SK-N-SH (cell line): ENCODE results near the gene ATP6V1G1. TPM values are rescaled to one million over a fixed set of nuclear protein-coding genes. Genes with fewer than 3 reads are reported as not detected.

Experiments
- CTCF ChIA-PET: fragments of 300-600, 350-600 bp; formaldehyde crosslinking; extraction: SDS; loops from one replicate; lab custom pipeline; 2021; lab: Yijun Ruan, JAX
- POLR2A ChIA-PET: fragments of 350-600 bp; sonication (Branson Sonifier 250); formaldehyde crosslinking; extraction: SDS; loops from one replicate; lab custom pipeline; 2020; ENCODE audit warnings: antibody characterized with exemption, inconsistent platforms; lab: Yijun Ruan, JAX
- DNase-seq: peaks from one replicate; pipeline ENCODE4 v3.0.0; 2012
- H2AFZ ChIP-seq: fragments of 200-600 bp; sonication (generic); 2 replicates; pipeline ENCODE4 v1.8.1; 2016; ENCODE audit warnings: antibody characterized with exemption, mild to moderate bottlenecking, low read depth
- H3F3A ChIP-seq: fragments of 200-600 bp; sonication (generic); replicated peaks from 2 replicates; pipeline ENCODE3; 2016; ENCODE audit warnings: antibody characterized with exemption, mild to moderate bottlenecking; ENCODE audit not compliant: insufficient read depth
- H3K27ac ChIP-seq, 2 experiments: fragments of 200-500 bp in 1 of 2; fragments of 200-600 bp in 1 of 2; sonication (Bioruptor generic) in 1 of 2; sonication (generic), shearing (Covaris generic) in 1 of 2; 2 replicates each; pipeline versions ENCODE4 v1.5.1 to v1.6.1; 2014 to 2016; ENCODE audit warnings: low read depth in 2 of 2, inconsistent platforms in 1 of 2, low read length in 1 of 2, mild to moderate bottlenecking in 1 of 2, mixed read lengths in 1 of 2
- H3K27me3 ChIP-seq: fragments of 200-600 bp; sonication (generic), shearing (Covaris generic); 2 replicates; pipeline ENCODE4 v1.6.1; 2016; ENCODE audit warnings: mixed run types; ENCODE audit not compliant: insufficient read depth
- H3K36me3 ChIP-seq, 2 experiments: fragments of 200-500 bp in 1 of 2; fragments of 200-600 bp in 1 of 2; sonication (Bioruptor generic) in 1 of 2; sonication (generic) in 1 of 2; replicated peaks in 1 of 2; 2 replicates each; pipeline versions ENCODE3 to v1.5.1; 2014 to 2016; ENCODE audit warnings: low read length in 1 of 2, mild to moderate bottlenecking in 1 of 2; ENCODE audit not compliant: insufficient read depth in 2 of 2, control insufficient read depth in 1 of 2
- H3K4me1 ChIP-seq, 2 experiments: fragments of 200-500 bp in 1 of 2; fragments of 200-600 bp in 1 of 2; sonication (Bioruptor generic) in 1 of 2; sonication (generic), shearing (Covaris generic) in 1 of 2; 2 replicates each; pipeline versions ENCODE4 v1.5.1 to v1.6.1; 2014 to 2016; ENCODE audit warnings: low read depth in 1 of 2, low read length in 1 of 2, mixed run types in 1 of 2; ENCODE audit not compliant: insufficient read depth in 2 of 2, control insufficient read depth in 1 of 2
- H3K4me2 ChIP-seq: fragments of 200-600 bp; sonication (generic), shearing (Covaris generic); 2 replicates; pipeline ENCODE4 v1.6.1; 2017; ENCODE audit warnings: mixed run types
- H3K4me3 ChIP-seq, 2 experiments: fragments of 200-500 bp in 1 of 2; fragments of 200-600 bp in 1 of 2; sonication (Bioruptor generic) in 1 of 2; sonication (generic), shearing (Covaris generic) in 1 of 2; 2 replicates each; pipeline versions ENCODE4 v1.5.1 to v1.8.1; 2014 to 2016; ENCODE audit warnings: low read depth in 2 of 2, inconsistent platforms in 1 of 2, low read length in 1 of 2, mild to moderate bottlenecking in 1 of 2, mixed read lengths in 1 of 2, moderate library complexity in 1 of 2
- H3K79me2 ChIP-seq: fragments of 200-600 bp; sonication (generic); 2 replicates; pipeline ENCODE4 v1.8.1; 2017; ENCODE audit warnings: mild to moderate bottlenecking; ENCODE audit not compliant: insufficient read depth
- H3K9ac ChIP-seq: fragments of 200-600 bp; sonication (generic); 2 replicates; pipeline ENCODE4 v1.6.1; 2017; ENCODE audit warnings: mixed run types
- H3K9me2 ChIP-seq: fragments of 200-600 bp; sonication (generic); 2 replicates; pipeline ENCODE4 v1.6.1; 2017; ENCODE audit warnings: mixed run types
- H3K9me3 ChIP-seq: fragments of 200-600 bp; sonication (generic); 2 replicates; pipeline ENCODE4 v1.6.1; 2017; ENCODE audit warnings: mixed run types, mild to moderate bottlenecking, moderate library complexity
- H4K20me1 ChIP-seq: fragments of 200-600 bp; sonication (generic); 2 replicates; pipeline ENCODE4 v1.6.1; 2017; ENCODE audit warnings: mild to moderate bottlenecking, mixed run types; ENCODE audit not compliant: insufficient read depth
- CTCF ChIP-seq: fragments of 200-600 bp; sonication (generic); IDR thresholded peaks from 2 replicates; pipeline ENCODE4 v1.6.1; 2017; ENCODE audit warnings: antibody characterized with exemption, mild to moderate bottlenecking, moderate library complexity
- ELF1 ChIP-seq: IDR thresholded peaks from 2 replicates; pipeline ENCODE4 v1.4.0; 2012
- EP300 ChIP-seq, 2 experiments: IDR thresholded peaks; 2 replicates each; pipeline versions ENCODE4 v1.4.0 to v1.6.1; 2012; ENCODE audit warnings: borderline replicate concordance in 1 of 2, low read depth in 1 of 2, low read length in 1 of 2
- GABPA ChIP-seq: IDR thresholded peaks from 2 replicates; pipeline ENCODE4 v1.4.0; 2012; ENCODE audit warnings: low read depth, mild to moderate bottlenecking
- PBX3 ChIP-seq: IDR thresholded peaks from 2 replicates; pipeline ENCODE4; 2012
- POLR2AphosphoS5 ChIP-seq: IDR thresholded peaks from 2 replicates; pipeline ENCODE4 v1.6.1; 2012; ENCODE audit warnings: low read depth, low read length
- RAD21 ChIP-seq: IDR thresholded peaks from 2 replicates; pipeline ENCODE4 v1.6.1; 2012; ENCODE audit warnings: mild to moderate bottlenecking, low read length
- RFX5 ChIP-seq: IDR thresholded peaks from 2 replicates; pipeline ENCODE4 v1.6.1; 2012; ENCODE audit warnings: mild to moderate bottlenecking, improper control_type of control experiment, low read length
- TEAD4 ChIP-seq: IDR thresholded peaks from 2 replicates; pipeline ENCODE4 v1.4.0; 2012; ENCODE audit warnings: mild to moderate bottlenecking, borderline replicate concordance; ENCODE audit not compliant: insufficient read depth
- YY1 ChIP-seq: IDR thresholded peaks from 2 replicates; pipeline ENCODE4 v1.4.0; 2012; ENCODE audit warnings: low read depth, mild to moderate bottlenecking
- WGBS: methylation state at CpG from one replicate; pipeline ENCODE4 v1.1.6; 2017; ENCODE audit warnings: low lambda C conversion rate; 5-methylcytosine and 5-hydroxymethylcytosine counted together
- polyA plus RNA-seq, 3 experiments: library from polyadenylated mRNA; depleted of rRNA; stranded (reverse); fragments of >200 nt; gene quantifications; 2 replicates each; pipeline ENCODE4 v1.2.3, GENCODE V29; 2012

Gene ATP6V1G1
- polyA plus RNA-seq, 1 of the 3 experiments (the other 2 are of a cell fraction): 119 TPM

GRCh38 chr9:114588651-114589526, 1.3 kb downstream of the ATP6V1G1 start (continued):
- TF ChIP-seq EP300 (IDR thresholded peaks at IDR 0.05; ENCODE audit: borderline replicate concordance in 1 of 2, low read depth in 1 of 2, low read length in 1 of 2) (no peak), CTCF (no peak), TEAD4 (no peak), YY1 (no peak), RAD21 (no peak)
- TF ChIP-seq, all 33 proteins: peak for 0

DNA sequence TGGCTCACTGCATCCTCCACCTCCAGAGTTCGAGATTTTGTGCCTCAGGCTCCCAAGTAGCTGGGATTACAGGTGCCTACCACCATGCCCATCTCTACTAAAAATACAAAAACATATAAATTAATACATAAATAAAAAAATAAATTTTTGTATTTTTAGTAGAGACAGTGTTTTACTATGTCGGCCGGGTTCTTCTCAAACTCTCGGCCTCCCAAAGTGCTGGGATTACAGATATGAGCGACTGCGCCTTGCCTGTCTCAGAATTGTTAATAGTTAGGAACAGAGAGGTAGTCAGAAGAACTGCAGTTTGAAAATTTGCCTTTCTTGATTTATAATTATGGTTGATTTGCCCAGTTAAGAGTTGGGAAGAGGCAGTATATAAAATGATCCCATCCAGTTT, 2.8 kb downstream of the ATP6V1G1 start:
- H3K9me2 ChIP-seq: no peaks in the 10 kb centered on the region
- peaks cover 9% of the 10 kb centered on the region for H3F3A ChIP-seq
- no peak overlapping the region for H3K9ac ChIP-seq
- H3K9me3 ChIP-seq: no peaks in the 10 kb centered on the region
- H3K4me1 ChIP-seq: peaks cover 9 to 12% of the 10 kb centered on the region in 2 experiments; a peak in 2 of 4 replicates
- peaks cover 77% of the 10 kb centered on the region for H3K79me2 ChIP-seq
- no peak overlapping the region for H3K27ac ChIP-seq
- 87% methylated on average over 6 of the region's 6 CpGs for WGBS
- no peak overlapping the region for H3K4me2 ChIP-seq
- ChIA-PET POLR2A (no interaction called here), CTCF (interaction anchor here (2.4 kb wide), 1 partner anchor 63 kb away, joined by 5 read pairs; no protein-coding TSS in a partner anchor)
- no peak for TF ChIP-seq PBX3
- TF ChIP-seq ELF1: no peak
- no peak for TF ChIP-seq GABPA
- TF ChIP-seq POLR2AphosphoS5: no peak
- H3K4me3 ChIP-seq: no peak overlapping the region
- H2AFZ ChIP-seq: no peak overlapping the region
- H3K27me3 ChIP-seq: no peaks in the 10 kb centered on the region
- peaks cover 52% of the 10 kb centered on the region for H4K20me1 ChIP-seq
- peaks cover 12 to 28% of the 10 kb centered on the region in 2 experiments for H3K36me3 ChIP-seq
- no peak for DNase-seq

DNA sequence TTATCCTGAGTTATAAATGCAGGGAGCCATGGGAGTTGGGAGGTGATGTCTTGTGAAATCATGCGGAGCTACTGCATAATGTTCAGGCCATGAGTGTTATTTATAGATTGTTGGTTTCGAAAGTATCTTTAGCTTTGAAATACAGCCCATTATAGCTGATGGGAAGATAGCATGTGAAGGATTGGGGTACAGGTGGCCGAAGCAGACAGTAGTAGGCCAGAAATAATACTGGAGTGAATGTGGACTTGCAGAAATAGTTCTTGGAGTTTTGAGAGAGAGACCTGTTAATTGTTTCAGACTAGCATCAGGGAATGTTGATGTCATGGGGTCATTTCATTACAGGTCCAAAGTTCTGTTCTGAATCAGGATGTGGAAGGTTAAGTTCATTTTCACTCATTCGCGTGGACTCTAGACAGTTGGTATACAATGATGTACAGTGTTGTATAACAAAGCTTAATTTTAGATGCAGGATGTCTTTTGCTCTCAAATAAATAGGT, 3.8 kb downstream of the ATP6V1G1 start:
- 92% methylated on average over 5 of the region's 5 CpGs for WGBS
- H3K4me2 ChIP-seq: no peak overlapping the region
- POLR2A ChIA-PET: interaction anchor here (0.7 kb wide), 1 partner anchor 9 kb away, joined by 3 read pairs; no protein-coding TSS in a partner anchor

More for the DNA sequence above, 3.8 kb downstream of the ATP6V1G1 start:
- H3F3A ChIP-seq: peaks cover 9% of the 10 kb centered on the region
- H3K9me2 ChIP-seq: no peaks in the 10 kb centered on the region
- H3K9ac ChIP-seq: no peak overlapping the region
- no peak overlapping the region for H2AFZ ChIP-seq
- H3K9me3 ChIP-seq: no peaks in the 10 kb centered on the region
- H3K79me2 ChIP-seq: peaks cover 85% of the 10 kb centered on the region
- no peaks in the 10 kb centered on the region for H3K27me3 ChIP-seq
- peaks cover 18 to 38% of the 10 kb centered on the region in 2 experiments for H3K36me3 ChIP-seq
- TF ChIP-seq RFX5 (no peak), PBX3 (no peak)
- H3K4me3 ChIP-seq: no peak overlapping the region
- peaks cover 52% of the 10 kb centered on the region for H4K20me1 ChIP-seq
- no peak for DNase-seq
- H3K4me1 ChIP-seq: peaks cover 9 to 12% of the 10 kb centered on the region in 2 experiments; a peak in 2 of 4 replicates
- CTCF ChIA-PET: interaction anchor here (0.6 to 2.4 kb wide), 2 partner anchors 27 to 62 kb away, joined by 3 to 5 read pairs; no protein-coding TSS in a partner anchor
- H3K27ac ChIP-seq: no peak overlapping the region
